ENCODE measurements around the gene LMF1.

The LMF1 gene

DNA sequence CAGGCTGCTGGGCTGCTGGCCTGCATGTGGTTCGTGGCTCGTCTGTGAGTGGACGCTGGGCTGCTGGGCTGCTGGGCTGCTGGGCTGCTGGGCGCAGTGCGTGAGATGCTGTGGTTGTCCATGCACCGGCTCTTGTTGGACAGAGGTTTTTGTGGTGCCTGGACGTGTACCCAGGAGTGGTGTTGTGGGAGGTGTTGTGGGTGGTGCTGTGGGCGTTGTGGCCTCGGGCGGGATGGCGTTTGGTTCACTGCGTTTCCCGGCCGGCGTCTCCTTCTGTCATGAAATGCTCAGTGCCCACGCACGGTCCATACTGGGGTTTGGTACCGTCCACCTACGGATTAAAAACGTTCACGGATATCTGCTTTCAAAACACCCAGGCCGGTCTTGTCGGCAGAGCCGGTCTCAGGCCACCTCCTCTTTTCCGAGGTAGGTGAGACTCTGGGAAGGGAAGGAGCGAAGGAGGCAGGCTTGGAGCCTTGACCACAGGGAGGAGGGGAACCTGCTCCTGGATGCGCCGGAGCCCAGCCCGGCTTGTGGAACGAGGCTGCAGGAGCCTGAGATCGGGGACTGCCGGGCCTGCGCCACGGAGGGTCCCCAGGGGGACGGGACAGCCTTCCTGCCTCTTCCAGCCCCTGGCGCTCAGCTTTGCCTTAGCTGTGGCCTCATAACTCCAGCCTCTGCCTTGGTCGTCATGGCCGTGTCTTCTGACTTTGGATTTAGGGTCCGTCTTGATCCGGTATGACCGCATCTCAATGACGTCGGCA is 140.5 kb downstream of the LMF1 start:
- TF ChIP-seq, protein P1, sequence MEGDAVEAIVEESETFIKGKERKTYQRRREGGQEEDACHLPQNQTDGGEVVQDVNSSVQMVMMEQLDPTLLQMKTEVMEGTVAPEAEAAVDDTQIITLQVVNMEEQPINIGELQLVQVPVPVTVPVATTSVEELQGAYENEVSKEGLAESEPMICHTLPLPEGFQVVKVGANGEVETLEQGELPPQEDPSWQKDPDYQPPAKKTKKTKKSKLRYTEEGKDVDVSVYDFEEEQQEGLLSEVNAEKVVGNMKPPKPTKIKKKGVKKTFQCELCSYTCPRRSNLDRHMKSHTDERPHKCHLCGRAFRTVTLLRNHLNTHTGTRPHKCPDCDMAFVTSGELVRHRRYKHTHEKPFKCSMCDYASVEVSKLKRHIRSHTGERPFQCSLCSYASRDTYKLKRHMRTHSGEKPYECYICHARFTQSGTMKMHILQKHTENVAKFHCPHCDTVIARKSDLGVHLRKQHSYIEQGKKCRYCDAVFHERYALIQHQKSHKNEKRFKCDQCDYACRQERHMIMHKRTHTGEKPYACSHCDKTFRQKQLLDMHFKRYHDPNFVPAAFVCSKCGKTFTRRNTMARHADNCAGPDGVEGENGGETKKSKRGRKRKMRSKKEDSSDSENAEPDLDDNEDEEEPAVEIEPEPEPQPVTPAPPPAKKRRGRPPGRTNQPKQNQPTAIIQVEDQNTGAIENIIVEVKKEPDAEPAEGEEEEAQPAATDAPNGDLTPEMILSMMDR (IDR thresholded peaks at IDR 0.05; ENCODE audit: low read depth, low read length) = no peak
- DNase-seq (ENCODE audit: low read depth in 2 of 2) = no peak
- H3K4me3 ChIP-seq (replicated peaks in 1 of 2; ENCODE audit: low read depth in 2 of 2, low read length in 2 of 2) = no peak overlapping the region

DNA sequence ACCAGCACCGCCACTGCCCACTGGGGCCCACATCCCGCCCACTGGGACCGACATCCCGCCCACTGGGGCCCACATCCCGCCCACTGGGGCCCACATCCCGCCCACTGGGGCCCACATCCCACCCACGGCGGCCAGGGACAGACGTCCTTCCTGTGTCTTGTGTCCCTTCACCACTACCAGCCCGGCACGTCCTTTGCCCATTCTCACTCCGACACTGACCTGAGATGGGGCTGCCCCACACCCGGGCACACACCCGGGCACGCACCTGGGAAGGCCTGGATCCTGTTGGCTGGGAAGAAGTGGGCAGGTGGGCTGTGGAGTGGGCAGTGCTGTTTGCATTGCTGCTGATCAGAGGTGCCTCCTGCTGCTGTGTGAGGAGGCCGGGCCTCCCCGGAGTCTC is 141.9 kb downstream of the LMF1 start:
- TF ChIP-seq, protein P1 (IDR thresholded peaks at IDR 0.05; ENCODE audit: low read depth, low read length) = no peak
- no peak overlapping the region for H3K4me3 ChIP-seq (replicated peaks in 1 of 2; ENCODE audit: low read depth in 2 of 2, low read length in 2 of 2)

DNA sequence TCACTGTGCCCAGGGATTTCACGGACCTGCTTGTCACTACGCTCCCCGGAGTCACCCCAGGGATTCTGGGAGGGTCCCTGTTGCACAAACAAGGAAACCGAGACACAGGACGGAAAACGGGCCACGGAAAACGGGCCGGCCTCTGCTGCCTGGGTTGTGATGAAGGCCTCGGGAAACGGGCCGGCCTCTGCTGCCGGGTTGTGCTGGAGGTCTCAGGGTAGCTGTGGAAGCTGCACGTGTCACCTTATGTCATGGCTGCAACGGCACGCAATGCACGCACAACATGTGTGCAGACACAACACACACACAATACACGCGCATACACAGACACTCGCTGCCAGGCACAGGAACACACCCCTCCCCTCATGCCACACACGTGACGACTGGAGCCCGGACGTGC is 143.3 kb downstream of the LMF1 start:
- DNase-seq (ENCODE audit: low read depth in 2 of 2) = no peak
- TF ChIP-seq, protein P1 (IDR thresholded peaks at IDR 0.05; ENCODE audit: low read depth, low read length) = no peak
- no peak overlapping the region for H3K4me3 ChIP-seq (replicated peaks in 1 of 2; ENCODE audit: low read depth in 2 of 2, low read length in 2 of 2)

More for the DNA sequence above, 141.9 kb downstream of the LMF1 start:
- no peak for DNase-seq (ENCODE audit: low read depth in 2 of 2)

DNA sequence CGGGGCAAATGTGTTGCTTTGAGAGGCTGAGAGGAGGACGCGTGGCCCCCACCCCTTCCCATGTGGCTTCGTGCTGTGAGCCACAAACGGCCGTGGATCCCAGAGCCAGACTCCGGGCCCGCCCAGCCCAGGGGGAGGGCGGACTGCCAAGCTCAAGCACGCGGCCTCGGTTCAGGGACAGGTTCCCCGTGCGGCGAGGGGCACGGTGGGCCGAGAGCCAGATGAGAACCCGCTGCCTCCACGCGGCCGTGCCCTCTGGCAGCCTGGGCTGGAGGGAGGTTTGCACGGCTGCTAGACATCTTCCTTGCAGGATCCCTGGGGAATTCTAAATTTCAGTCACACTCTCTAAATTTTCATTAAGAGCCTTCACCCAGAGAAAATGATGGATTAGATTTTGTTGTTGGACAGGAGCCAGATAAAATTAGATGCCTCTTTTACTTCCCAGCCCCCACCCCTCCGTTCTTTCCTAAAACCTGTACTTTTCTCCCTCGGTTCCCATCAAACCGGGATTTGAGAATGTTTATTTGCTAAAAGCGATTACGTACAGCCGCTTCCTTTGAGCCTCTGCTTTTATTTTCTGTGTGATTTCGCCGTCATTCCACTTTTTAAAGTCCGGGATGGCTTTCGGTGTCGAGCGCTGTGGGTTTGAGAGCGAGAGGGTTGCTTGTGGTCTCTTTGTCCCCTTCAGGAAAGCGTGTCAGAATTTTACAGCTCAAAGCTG is 145.3 kb downstream of the LMF1 start:
- DNase-seq (ENCODE audit: low read depth in 2 of 2) = no peak
- H3K4me3 ChIP-seq (replicated peaks in 1 of 2; ENCODE audit: low read depth in 2 of 2, low read length in 2 of 2) = no peak overlapping the region
- TF ChIP-seq, protein P1 (IDR thresholded peaks at IDR 0.05; ENCODE audit: low read depth, low read length) = no peak

DNA sequence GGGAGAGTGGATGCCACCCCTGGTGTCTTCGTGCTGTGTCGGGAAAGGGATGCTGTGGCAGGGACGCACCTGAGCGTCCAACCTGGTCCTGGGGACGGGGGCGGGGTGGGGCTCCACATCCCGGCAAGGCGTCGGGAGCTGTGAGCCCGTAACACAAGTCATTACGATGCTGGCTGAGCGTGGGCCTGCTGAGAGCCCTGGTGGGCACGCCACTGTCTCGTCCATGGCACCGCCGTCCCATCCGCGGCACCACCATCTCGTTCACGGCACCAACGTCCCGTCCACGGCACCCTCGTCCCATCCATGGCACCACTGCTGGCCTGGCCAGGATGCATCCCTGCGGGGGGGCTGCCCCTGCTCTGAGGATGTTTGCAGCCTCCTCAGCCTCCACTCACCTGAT is 146.2 kb downstream of the LMF1 start:
- TF ChIP-seq, protein P1 (IDR thresholded peaks at IDR 0.05; ENCODE audit: low read depth, low read length) = no peak
- H3K4me3 ChIP-seq (replicated peaks in 1 of 2; ENCODE audit: low read depth in 2 of 2, low read length in 2 of 2) = no peak overlapping the region
- no peak for DNase-seq (ENCODE audit: low read depth in 2 of 2)

DNA sequence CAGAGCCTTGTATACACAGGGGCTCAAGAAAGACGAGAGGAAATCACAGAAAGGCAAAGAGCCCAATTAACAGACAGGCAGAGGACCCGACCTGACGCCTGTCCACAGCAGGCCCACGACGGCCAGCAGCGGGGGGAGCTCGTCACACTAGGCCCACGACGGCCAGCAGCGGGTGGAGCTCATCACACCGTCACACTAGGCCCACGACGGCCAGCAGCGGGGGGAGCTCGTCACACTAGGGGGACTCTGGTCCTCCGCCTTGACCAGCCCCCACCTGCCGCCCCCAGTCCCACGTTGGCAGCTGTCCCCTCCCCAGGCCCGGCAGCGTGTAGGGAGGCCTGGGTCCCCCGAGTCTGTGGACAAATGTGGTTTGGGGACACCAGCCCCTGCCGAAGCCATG is 146.6 kb downstream of the LMF1 start:
- H3K4me3 ChIP-seq (replicated peaks in 1 of 2; ENCODE audit: low read depth in 2 of 2, low read length in 2 of 2) = no peak overlapping the region
- no peak for DNase-seq (ENCODE audit: low read depth in 2 of 2)
- TF ChIP-seq, protein P1 (IDR thresholded peaks at IDR 0.05; ENCODE audit: low read depth, low read length) = no peak
